ENCODE data around the gene MRPL28. TPM values are rescaled to one million over a fixed set of nuclear protein-coding genes. Genes with fewer than 3 reads are reported as not detected.

The MRPL28 gene
- total and polyA plus RNA-seq, 2 donors from 2014 or later = 59.1 to 201 TPM

- no peaks in the 10 kb centered on the region for H3K4me1 ChIP-seq (ENCODE audit: control insufficient read depth in 2 of 3, insufficient read depth in 2 of 3, low read depth in 1 of 3, low read length in 3 of 3)
- no peaks in the 10 kb centered on the region for H3K9me3 ChIP-seq (ENCODE audit: control insufficient read depth in 2 of 3, insufficient read depth in 1 of 3, low read length in 3 of 3)
- TF ChIP-seq CTCF (IDR thresholded peaks at IDR 0.05; ENCODE audit: borderline replicate concordance, extremely low read depth, insufficient read depth) = no peak
- peaks cover 0 to 5% (median 0%) of the 10 kb centered on the region in 3 donors for H3K36me3 ChIP-seq (ENCODE audit: control insufficient read depth in 2 of 3, insufficient read depth in 3 of 3, low read length in 3 of 3)
- no peak for DNase-seq
- FAIRE-seq = no peak
- no peak overlapping the region for H3K4me3 ChIP-seq (ENCODE audit: low read length in 3 of 3)
- intact Hi-C loops (cut with DNase I) = no loop called here
- no peak overlapping the region for H3K9ac ChIP-seq (ENCODE audit: low read length in 3 of 3)
- no peaks in the 10 kb centered on the region for H3K27me3 ChIP-seq (ENCODE audit: control insufficient read depth, insufficient read depth, low read length)
- H3K27ac ChIP-seq (ENCODE audit: low read depth in 2 of 2, low read length in 2 of 2) = no peak overlapping the region
Measured at GRCh38 chr16:411576-412265, 41.4 kb upstream of the MRPL28 start.

- Histone ChIP-seq H3K9me3 (ENCODE audit: control insufficient read depth in 2 of 3, insufficient read depth in 1 of 3, low read length in 3 of 3) (no peaks in the 10 kb centered on the region), H3K9ac (ENCODE audit: low read length in 3 of 3) (no peak overlapping the region), H3K36me3 (ENCODE audit: control insufficient read depth in 2 of 3, insufficient read depth in 3 of 3, low read length in 3 of 3) (peaks cover 0 to 5% (median 0%) of the 10 kb centered on the region in 3 donors), H3K4me1 (ENCODE audit: control insufficient read depth in 2 of 3, insufficient read depth in 2 of 3, low read depth in 1 of 3, low read length in 3 of 3) (no peaks in the 10 kb centered on the region), H3K27ac (ENCODE audit: low read depth in 2 of 2, low read length in 2 of 2) (no peak overlapping the region), H3K27me3 (ENCODE audit: control insufficient read depth, insufficient read depth, low read length) (no peaks in the 10 kb centered on the region), H3K4me3 (ENCODE audit: low read length in 3 of 3) (no peak overlapping the region)
- no peak for TF ChIP-seq CTCF (IDR thresholded peaks at IDR 0.05; ENCODE audit: borderline replicate concordance, extremely low read depth, insufficient read depth)
- peak in 3 of 5 donors; percentile 52 to 73 (median 65) for DNase-seq
- intact Hi-C loops (cut with DNase I) = no loop called here
- FAIRE-seq = no peak
Measured at GRCh38 chr16:410516-411178, 40.3 kb upstream of the MRPL28 start.

- Histone ChIP-seq H3K9ac (ENCODE audit: low read length in 3 of 3) (no peak overlapping the region), H3K27ac (ENCODE audit: low read depth in 2 of 2, low read length in 2 of 2) (no peak overlapping the region), H3K9me3 (ENCODE audit: control insufficient read depth in 2 of 3, insufficient read depth in 1 of 3, low read length in 3 of 3) (no peaks in the 10 kb centered on the region), H3K4me3 (ENCODE audit: low read length in 3 of 3) (no peak overlapping the region), H3K36me3 (ENCODE audit: control insufficient read depth in 2 of 3, insufficient read depth in 3 of 3, low read length in 3 of 3) (peaks cover 0 to 5% (median 0%) of the 10 kb centered on the region in 3 donors), H3K4me1 (ENCODE audit: control insufficient read depth in 2 of 3, insufficient read depth in 2 of 3, low read depth in 1 of 3, low read length in 3 of 3) (no peaks in the 10 kb centered on the region), H3K27me3 (ENCODE audit: control insufficient read depth, insufficient read depth, low read length) (no peaks in the 10 kb centered on the region)
- FAIRE-seq (no peak), DNase-seq (no peak)
- intact Hi-C loops (cut with DNase I) = no loop called here
- no peak for TF ChIP-seq CTCF (IDR thresholded peaks at IDR 0.05; ENCODE audit: borderline replicate concordance, extremely low read depth, insufficient read depth)
Measured at GRCh38 chr16:407253-407652, 36.9 kb upstream of the MRPL28 start.
